ENCODE data around the gene SLIT3.
A peak's percentile ranks its signal among the peaks of the same experiment; 100 is the strongest.

SLIT3 gene

GRCh38 chr5:168995024-168995423 is 305.9 kb downstream of the SLIT3 start:
- Histone ChIP-seq H3K27me3 (ENCODE audit: control insufficient read depth in 1 of 2, insufficient read depth in 2 of 2, low read length in 2 of 2) (no peaks in the 10 kb centered on the region), H3K4me1 (ENCODE audit: control insufficient read depth, insufficient read depth, low read length) (peaks cover 3% of the 10 kb centered on the region), H3K4me3 (ENCODE audit: low read length in 2 of 2) (no peak overlapping the region), H3K9me3 (ENCODE audit: control insufficient read depth in 2 of 2, low read length in 2 of 2) (no peaks in the 10 kb centered on the region), H3K27ac (ENCODE audit: low read length) (no peak overlapping the region), H3K36me3 (ENCODE audit: control insufficient read depth in 2 of 2, insufficient read depth in 2 of 2, low read length in 2 of 2) (no peaks in the 10 kb centered on the region), H3K9ac (ENCODE audit: low read length in 2 of 2) (no peak overlapping the region)

GRCh38 chr5:168992687-168993086 is 308.3 kb downstream of the SLIT3 start:
- no peak overlapping the region for H3K4me3 ChIP-seq (ENCODE audit: low read length in 2 of 2)
- no peaks in the 10 kb centered on the region for H3K36me3 ChIP-seq (ENCODE audit: control insufficient read depth in 2 of 2, insufficient read depth in 2 of 2, low read length in 2 of 2)
- H3K4me1 ChIP-seq (ENCODE audit: control insufficient read depth, insufficient read depth, low read length): peaks cover 5% of the 10 kb centered on the region
- H3K27me3 ChIP-seq (ENCODE audit: control insufficient read depth in 1 of 2, insufficient read depth in 2 of 2, low read length in 2 of 2): no peaks in the 10 kb centered on the region
- H3K9me3 ChIP-seq (ENCODE audit: control insufficient read depth in 2 of 2, low read length in 2 of 2): no peaks in the 10 kb centered on the region
- H3K9ac ChIP-seq (ENCODE audit: low read length in 2 of 2): no peak overlapping the region
- no peak overlapping the region for H3K27ac ChIP-seq (ENCODE audit: low read length)

- H3K36me3 ChIP-seq (ENCODE audit: control insufficient read depth in 2 of 2, insufficient read depth in 2 of 2, low read length in 2 of 2): no peaks in the 10 kb centered on the region
- H3K9me3 ChIP-seq (ENCODE audit: control insufficient read depth in 2 of 2, low read length in 2 of 2): no peaks in the 10 kb centered on the region
- H3K4me3 ChIP-seq (ENCODE audit: low read length in 2 of 2): no peak overlapping the region
- H3K9ac ChIP-seq (ENCODE audit: low read length in 2 of 2): no peak overlapping the region
- H3K4me1 ChIP-seq (ENCODE audit: control insufficient read depth, insufficient read depth, low read length): peaks cover 6% of the 10 kb centered on the region
- H3K27ac ChIP-seq (ENCODE audit: low read length): no peak overlapping the region
- H3K27me3 ChIP-seq (ENCODE audit: control insufficient read depth in 1 of 2, insufficient read depth in 2 of 2, low read length in 2 of 2): no peaks in the 10 kb centered on the region
These were observed 308.9 kb downstream of the SLIT3 start for GRCh38 chr5:168992016-168992415.

GRCh38 chr5:168991311-168991710 is 309.6 kb downstream of the SLIT3 start:
- no peak overlapping the region for H3K9ac ChIP-seq (ENCODE audit: low read length in 2 of 2)
- H3K9me3 ChIP-seq (ENCODE audit: control insufficient read depth in 2 of 2, low read length in 2 of 2): no peaks in the 10 kb centered on the region
- H3K4me1 ChIP-seq (ENCODE audit: control insufficient read depth, insufficient read depth, low read length): peaks cover 6% of the 10 kb centered on the region
- H3K27ac ChIP-seq (ENCODE audit: low read length): no peak overlapping the region
- no peaks in the 10 kb centered on the region for H3K27me3 ChIP-seq (ENCODE audit: control insufficient read depth in 1 of 2, insufficient read depth in 2 of 2, low read length in 2 of 2)
- H3K36me3 ChIP-seq (ENCODE audit: control insufficient read depth in 2 of 2, insufficient read depth in 2 of 2, low read length in 2 of 2): no peaks in the 10 kb centered on the region
- no peak overlapping the region for H3K4me3 ChIP-seq (ENCODE audit: low read length in 2 of 2)

- peaks cover 6% of the 10 kb centered on the region for H3K4me1 ChIP-seq (ENCODE audit: control insufficient read depth, insufficient read depth, low read length)
- no peak overlapping the region for H3K9ac ChIP-seq (ENCODE audit: low read length in 2 of 2)
- no peak overlapping the region for H3K27ac ChIP-seq (ENCODE audit: low read length)
- no peaks in the 10 kb centered on the region for H3K9me3 ChIP-seq (ENCODE audit: control insufficient read depth in 2 of 2, low read length in 2 of 2)
- no peaks in the 10 kb centered on the region for H3K36me3 ChIP-seq (ENCODE audit: control insufficient read depth in 2 of 2, insufficient read depth in 2 of 2, low read length in 2 of 2)
- H3K27me3 ChIP-seq (ENCODE audit: control insufficient read depth in 1 of 2, insufficient read depth in 2 of 2, low read length in 2 of 2): no peaks in the 10 kb centered on the region
- H3K4me3 ChIP-seq (ENCODE audit: low read length in 2 of 2): no peak overlapping the region
These were observed 310.3 kb downstream of the SLIT3 start for GRCh38 chr5:168990679-168991078.

GRCh38 chr5:168989731-168990505 is 311.0 kb downstream of the SLIT3 start:
- H3K4me3 ChIP-seq (ENCODE audit: low read length in 2 of 2): no peak overlapping the region
- H3K36me3 ChIP-seq (ENCODE audit: control insufficient read depth in 2 of 2, insufficient read depth in 2 of 2, low read length in 2 of 2): no peaks in the 10 kb centered on the region
- no peak overlapping the region for H3K9ac ChIP-seq (ENCODE audit: low read length in 2 of 2)
- no peak overlapping the region for H3K27ac ChIP-seq (ENCODE audit: low read length)
- no peaks in the 10 kb centered on the region for H3K27me3 ChIP-seq (ENCODE audit: control insufficient read depth in 1 of 2, insufficient read depth in 2 of 2, low read length in 2 of 2)
- H3K9me3 ChIP-seq (ENCODE audit: control insufficient read depth in 2 of 2, low read length in 2 of 2): no peaks in the 10 kb centered on the region
- peaks cover 6% of the 10 kb centered on the region for H3K4me1 ChIP-seq (ENCODE audit: control insufficient read depth, insufficient read depth, low read length)

GRCh38 chr5:168988699-168989098 is 312.2 kb downstream of the SLIT3 start:
- Histone ChIP-seq H3K4me1 (ENCODE audit: control insufficient read depth, insufficient read depth, low read length) (peaks cover 3% of the 10 kb centered on the region), H3K9ac (ENCODE audit: low read length in 2 of 2) (no peak overlapping the region), H3K9me3 (ENCODE audit: control insufficient read depth in 2 of 2, low read length in 2 of 2) (no peaks in the 10 kb centered on the region), H3K36me3 (ENCODE audit: control insufficient read depth in 2 of 2, insufficient read depth in 2 of 2, low read length in 2 of 2) (no peaks in the 10 kb centered on the region), H3K27me3 (ENCODE audit: control insufficient read depth in 1 of 2, insufficient read depth in 2 of 2, low read length in 2 of 2) (no peaks in the 10 kb centered on the region), H3K4me3 (ENCODE audit: low read length in 2 of 2) (no peak overlapping the region), H3K27ac (ENCODE audit: low read length) (no peak overlapping the region)

- Histone ChIP-seq H3K9me3 (ENCODE audit: control insufficient read depth in 2 of 2, low read length in 2 of 2) (no peaks in the 10 kb centered on the region), H3K9ac (ENCODE audit: low read length in 2 of 2) (peak overlapping the region in 1 of 2 donors; percentile 21), H3K36me3 (ENCODE audit: control insufficient read depth in 2 of 2, insufficient read depth in 2 of 2, low read length in 2 of 2) (no peaks in the 10 kb centered on the region), H3K27me3 (ENCODE audit: control insufficient read depth in 1 of 2, insufficient read depth in 2 of 2, low read length in 2 of 2) (no peaks in the 10 kb centered on the region), H3K4me3 (ENCODE audit: low read length in 2 of 2) (peak overlapping the region in 1 of 2 donors; percentile 8), H3K27ac (ENCODE audit: low read length) (no peak overlapping the region), H3K4me1 (ENCODE audit: control insufficient read depth, insufficient read depth, low read length) (peaks cover 3% of the 10 kb centered on the region)
These were observed 313.2 kb downstream of the SLIT3 start for GRCh38 chr5:168987543-168988300.

- Histone ChIP-seq H3K9me3 (ENCODE audit: control insufficient read depth in 2 of 2, low read length in 2 of 2) (no peaks in the 10 kb centered on the region), H3K27me3 (ENCODE audit: control insufficient read depth in 1 of 2, insufficient read depth in 2 of 2, low read length in 2 of 2) (no peaks in the 10 kb centered on the region), H3K9ac (ENCODE audit: low read length in 2 of 2) (no peak overlapping the region), H3K36me3 (ENCODE audit: control insufficient read depth in 2 of 2, insufficient read depth in 2 of 2, low read length in 2 of 2) (no peaks in the 10 kb centered on the region), H3K27ac (ENCODE audit: low read length) (no peak overlapping the region), H3K4me1 (ENCODE audit: control insufficient read depth, insufficient read depth, low read length) (peaks cover 3% of the 10 kb centered on the region), H3K4me3 (ENCODE audit: low read length in 2 of 2) (no peak overlapping the region)
These were observed 315.5 kb downstream of the SLIT3 start for GRCh38 chr5:168985454-168985853.

- Histone ChIP-seq H3K9ac (ENCODE audit: low read length in 2 of 2) (no peak overlapping the region), H3K4me3 (ENCODE audit: low read length in 2 of 2) (no peak overlapping the region), H3K36me3 (ENCODE audit: control insufficient read depth in 2 of 2, insufficient read depth in 2 of 2, low read length in 2 of 2) (no peaks in the 10 kb centered on the region), H3K9me3 (ENCODE audit: control insufficient read depth in 2 of 2, low read length in 2 of 2) (no peaks in the 10 kb centered on the region), H3K4me1 (ENCODE audit: control insufficient read depth, insufficient read depth, low read length) (peaks cover 8% of the 10 kb centered on the region), H3K27me3 (ENCODE audit: control insufficient read depth in 1 of 2, insufficient read depth in 2 of 2, low read length in 2 of 2) (no peaks in the 10 kb centered on the region), H3K27ac (ENCODE audit: low read length) (no peak overlapping the region)
These were observed 316.7 kb downstream of the SLIT3 start for GRCh38 chr5:168984135-168984675.

GRCh38 chr5:168979135-168979534 is 321.8 kb downstream of the SLIT3 start:
- Histone ChIP-seq H3K9ac (ENCODE audit: low read length in 2 of 2) (no peak overlapping the region), H3K27me3 (ENCODE audit: control insufficient read depth in 1 of 2, insufficient read depth in 2 of 2, low read length in 2 of 2) (no peaks in the 10 kb centered on the region), H3K36me3 (ENCODE audit: control insufficient read depth in 2 of 2, insufficient read depth in 2 of 2, low read length in 2 of 2) (no peaks in the 10 kb centered on the region), H3K4me1 (ENCODE audit: control insufficient read depth, insufficient read depth, low read length) (peaks cover 11% of the 10 kb centered on the region), H3K4me3 (ENCODE audit: low read length in 2 of 2) (no peak overlapping the region), H3K9me3 (ENCODE audit: control insufficient read depth in 2 of 2, low read length in 2 of 2) (no peaks in the 10 kb centered on the region), H3K27ac (ENCODE audit: low read length) (no peak overlapping the region)

Measured in stomach smooth muscle (tissue), 2 donors.